ENCODE results near the gene PGAM2. TPM values are rescaled to one million over a fixed set of nuclear protein-coding genes. Genes with fewer than 3 reads are reported as not detected.

PGAM2 gene
- total RNA-seq, 3 donors from 2014 or later: 0.84 to 1.4 (median 0.96) TPM

GRCh38 chr7:44101966-44102845 is 36.8 kb upstream of the PGAM2 start:
- ATAC-seq (no peak), DNase-seq (peak in 1 of 3 donors; percentile 14)
- no peaks in the 10 kb centered on the region for H3K9me3 ChIP-seq
- H3K4me1 ChIP-seq (ENCODE audit: low read depth): no peaks in the 10 kb centered on the region
- no peak for TF ChIP-seq CTCF (IDR thresholded peaks at IDR 0.05)
- H3K4me3 ChIP-seq: no peak overlapping the region
- intact Hi-C loops (cut with DNase I, micrococcal nuclease): no loop called here
- H3K36me3 ChIP-seq (ENCODE audit: low read depth): no peaks in the 10 kb centered on the region

- DNase-seq (peak in 1 of 3 donors; percentile 23), ATAC-seq (no peak)
- no peak overlapping the region for H3K4me3 ChIP-seq
- H3K9me3 ChIP-seq: no peaks in the 10 kb centered on the region
- H3K4me1 ChIP-seq (ENCODE audit: low read depth): no peaks in the 10 kb centered on the region
- no peaks in the 10 kb centered on the region for H3K36me3 ChIP-seq (ENCODE audit: low read depth)
- intact Hi-C loops (cut with DNase I, micrococcal nuclease): no loop called here
- no peak for TF ChIP-seq CTCF (IDR thresholded peaks at IDR 0.05)
These were observed 36.1 kb upstream of the PGAM2 start for GRCh38 chr7:44101303-44101965.

GRCh38 chr7:44100458-44101302 is 35.3 kb upstream of the PGAM2 start:
- H3K9me3 ChIP-seq: no peaks in the 10 kb centered on the region
- intact Hi-C loops (cut with DNase I, micrococcal nuclease): no loop called here
- no peak for TF ChIP-seq CTCF (IDR thresholded peaks at IDR 0.05)
- DNase-seq: peak in 2 of 3 donors; percentile 26 to 63
- H3K4me1 ChIP-seq (ENCODE audit: low read depth): no peaks in the 10 kb centered on the region
- H3K4me3 ChIP-seq: no peak overlapping the region
- ATAC-seq: peak; percentile 28
- no peaks in the 10 kb centered on the region for H3K36me3 ChIP-seq (ENCODE audit: low read depth)

- Histone ChIP-seq H3K4me3 (no peak overlapping the region), H3K9me3 (no peaks in the 10 kb centered on the region), H3K36me3 (ENCODE audit: low read depth) (no peaks in the 10 kb centered on the region), H3K4me1 (ENCODE audit: low read depth) (no peaks in the 10 kb centered on the region)
- DNase-seq: no peak
- ATAC-seq: no peak
- TF ChIP-seq CTCF (IDR thresholded peaks at IDR 0.05): no peak
- intact Hi-C loops (cut with DNase I, micrococcal nuclease): no loop called here
These were observed 34.3 kb upstream of the PGAM2 start for GRCh38 chr7:44099669-44100068.
